HG03378 (cell line): Measurements from ENCODE around the gene ESPL1.

Experiments
- ATAC-seq: cut with Tn5 transposase; IDR thresholded peaks from one replicate; pipeline ENCODE4 v1.9.1; 2021; ENCODE audit warnings: mild to moderate bottlenecking, moderate library complexity; ENCODE audit not compliant: unreplicated experiment

Gene ESPL1

DNA sequence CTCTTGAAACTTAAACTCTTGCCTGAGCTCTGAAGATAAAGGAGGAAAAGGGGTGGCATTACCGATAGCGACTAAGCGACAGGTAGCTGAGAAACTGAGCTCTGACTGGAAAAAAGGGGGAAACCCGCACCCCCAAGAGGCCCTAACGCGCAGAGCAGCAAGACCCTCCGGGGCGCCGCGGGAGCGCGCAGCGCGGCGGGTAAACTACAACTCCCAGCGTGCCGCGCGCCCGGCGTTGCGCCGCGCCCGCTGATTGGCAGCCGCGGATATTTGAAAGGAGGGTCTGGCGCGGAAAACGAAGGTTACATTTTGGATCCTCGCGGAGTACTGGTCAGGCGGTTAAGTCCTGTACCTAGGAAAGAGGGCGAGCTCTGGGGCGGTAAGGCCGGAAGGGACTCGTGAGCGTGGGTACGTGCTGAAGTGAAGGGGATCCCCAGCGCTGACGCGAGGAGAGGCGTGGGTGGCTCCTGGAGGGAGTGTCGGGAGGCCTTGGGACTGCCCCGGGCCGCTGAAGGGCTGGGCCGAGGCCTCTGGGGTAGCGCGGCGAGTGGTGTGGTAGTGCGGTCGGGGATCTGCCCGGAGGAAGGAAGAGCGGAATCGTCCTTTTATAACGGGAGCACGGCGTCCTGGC lies at the start of gene ESPL1:
Gene ESPL1 (plus strand): TSS at position 301 of the 631 bp plus-strand sequence. CDS start 468 bp downstream, outside the sequence.
- ATAC-seq: peak; percentile 77

DNA sequence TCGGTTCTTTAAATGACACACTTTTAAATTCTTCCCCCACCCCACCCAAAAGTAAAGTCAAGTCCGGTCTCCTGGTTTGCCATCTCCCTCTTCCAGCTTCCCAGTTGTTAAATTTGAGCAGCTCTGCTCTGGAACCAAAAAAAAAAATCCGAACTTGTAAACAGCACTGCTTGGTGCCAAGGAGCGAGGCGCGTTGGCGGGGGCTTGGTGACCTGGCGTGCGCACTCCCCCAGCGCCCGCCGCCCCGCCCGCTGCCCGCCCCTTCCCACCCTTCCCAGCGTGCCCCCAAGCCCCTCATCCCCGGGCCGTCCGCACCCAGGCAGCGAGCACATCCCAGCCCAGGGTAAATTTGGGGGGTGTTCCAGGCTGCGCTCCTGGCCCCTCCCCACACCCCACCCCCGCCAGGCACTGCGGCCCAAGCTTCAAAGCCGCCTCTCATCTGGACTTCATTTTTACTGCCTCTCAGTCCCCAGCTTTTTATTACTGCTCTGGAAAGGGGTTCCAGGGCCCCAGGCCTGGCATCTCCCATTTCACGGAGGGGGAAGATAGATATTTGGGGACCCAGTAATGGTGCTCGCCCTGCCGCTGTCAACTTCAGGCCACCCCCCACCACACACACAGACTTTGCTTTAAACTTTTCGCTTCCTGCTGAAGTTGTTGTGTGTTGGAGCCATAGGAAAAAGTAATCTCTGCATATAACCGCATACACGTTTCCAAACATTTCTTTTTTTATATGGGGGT lies 49.4 kb upstream of the ESPL1 start:
- ATAC-seq: no peak

DNA sequence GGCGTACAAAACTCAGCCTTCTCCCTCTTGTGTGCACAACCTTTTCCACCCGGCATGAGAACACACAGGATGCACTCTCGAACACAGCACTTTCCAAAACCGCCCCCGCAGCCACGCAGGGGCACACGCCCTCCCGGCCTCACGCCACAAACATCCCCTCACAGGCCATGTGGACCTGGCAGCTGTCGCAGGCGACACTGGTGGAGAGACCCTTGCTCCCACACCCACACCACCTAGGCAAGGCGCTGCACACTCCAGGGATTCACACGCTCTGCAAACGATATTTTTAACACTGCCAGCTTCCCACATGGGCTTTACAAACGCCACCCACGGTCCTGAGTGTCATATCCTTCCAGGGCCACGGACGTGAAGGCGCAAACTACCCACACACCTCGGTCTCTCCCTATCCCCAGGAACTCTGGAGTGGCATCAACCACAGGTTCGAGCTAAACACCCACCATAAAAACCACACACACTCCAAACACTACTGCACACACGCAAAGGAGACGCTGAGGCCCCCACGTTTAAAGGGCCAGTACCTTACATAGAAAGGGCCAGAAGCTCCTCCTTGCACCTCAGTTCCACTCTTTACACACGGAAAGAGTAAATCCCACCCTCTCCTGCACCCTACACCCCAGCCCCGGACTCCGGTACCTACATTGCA lies 48.7 kb upstream of the ESPL1 start:
- ATAC-seq: no peak

DNA sequence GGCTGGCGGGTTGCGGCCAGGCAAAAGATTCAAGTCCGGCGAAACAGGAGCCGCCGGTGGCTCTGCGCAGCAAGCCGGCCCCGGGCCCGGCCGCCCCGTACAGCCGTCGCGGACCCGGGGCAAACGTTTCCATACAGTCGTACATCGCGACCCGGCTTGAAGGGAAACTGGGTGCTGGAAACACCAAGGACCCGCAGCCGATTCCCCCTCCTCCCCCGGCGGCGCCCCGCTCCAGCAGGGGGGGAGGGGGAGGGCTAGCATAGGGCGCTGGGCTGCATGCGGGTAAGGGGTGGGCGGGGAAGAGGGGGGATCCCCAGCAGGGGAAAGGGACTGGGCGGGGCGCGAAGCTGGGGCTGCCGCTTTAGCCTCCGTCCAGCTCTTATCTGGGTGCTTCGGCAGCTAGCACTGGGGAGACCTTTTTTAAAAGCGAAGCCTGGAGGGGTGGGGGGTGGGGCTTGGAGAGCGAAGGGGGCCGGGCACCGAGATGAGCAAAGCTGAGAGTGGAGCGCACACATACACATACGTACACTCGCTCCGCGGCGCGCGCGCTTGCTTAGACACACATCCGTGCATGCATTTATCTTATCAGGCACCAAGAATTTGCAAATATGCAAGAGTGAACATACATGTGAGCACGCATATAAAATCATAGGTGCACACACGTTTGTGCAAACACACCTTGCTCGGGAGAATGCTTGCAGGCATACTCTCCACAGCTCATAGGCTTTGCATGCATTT lies 48.0 kb upstream of the ESPL1 start:
- peak; percentile 37 for ATAC-seq

DNA sequence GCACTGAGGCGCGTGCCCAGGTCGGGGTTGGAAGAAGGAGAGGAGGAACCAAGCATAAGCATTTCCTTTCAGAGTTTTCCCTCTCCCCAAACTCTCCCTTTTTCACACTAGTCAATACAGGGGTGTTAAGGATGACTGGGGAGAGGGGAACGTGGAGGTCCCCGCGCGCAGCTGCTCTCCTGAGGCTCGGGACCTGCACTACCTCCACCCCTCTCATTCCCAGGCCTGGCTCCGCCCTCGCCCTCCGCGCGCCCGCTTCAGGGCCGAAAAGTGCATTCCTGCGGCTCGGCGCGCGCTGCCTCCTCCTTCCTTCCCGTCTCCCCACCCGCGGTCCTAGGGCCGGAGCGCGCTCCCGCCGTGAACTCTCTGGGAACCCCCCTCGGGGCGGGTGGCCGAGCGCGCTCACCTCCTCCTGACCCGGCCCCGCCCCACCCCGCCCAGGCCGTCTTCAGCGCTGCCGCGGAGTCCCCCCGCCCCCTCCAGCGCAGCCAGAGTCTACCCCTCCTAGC lies 47.4 kb upstream of the ESPL1 start:
- ATAC-seq: peak; percentile 39

DNA sequence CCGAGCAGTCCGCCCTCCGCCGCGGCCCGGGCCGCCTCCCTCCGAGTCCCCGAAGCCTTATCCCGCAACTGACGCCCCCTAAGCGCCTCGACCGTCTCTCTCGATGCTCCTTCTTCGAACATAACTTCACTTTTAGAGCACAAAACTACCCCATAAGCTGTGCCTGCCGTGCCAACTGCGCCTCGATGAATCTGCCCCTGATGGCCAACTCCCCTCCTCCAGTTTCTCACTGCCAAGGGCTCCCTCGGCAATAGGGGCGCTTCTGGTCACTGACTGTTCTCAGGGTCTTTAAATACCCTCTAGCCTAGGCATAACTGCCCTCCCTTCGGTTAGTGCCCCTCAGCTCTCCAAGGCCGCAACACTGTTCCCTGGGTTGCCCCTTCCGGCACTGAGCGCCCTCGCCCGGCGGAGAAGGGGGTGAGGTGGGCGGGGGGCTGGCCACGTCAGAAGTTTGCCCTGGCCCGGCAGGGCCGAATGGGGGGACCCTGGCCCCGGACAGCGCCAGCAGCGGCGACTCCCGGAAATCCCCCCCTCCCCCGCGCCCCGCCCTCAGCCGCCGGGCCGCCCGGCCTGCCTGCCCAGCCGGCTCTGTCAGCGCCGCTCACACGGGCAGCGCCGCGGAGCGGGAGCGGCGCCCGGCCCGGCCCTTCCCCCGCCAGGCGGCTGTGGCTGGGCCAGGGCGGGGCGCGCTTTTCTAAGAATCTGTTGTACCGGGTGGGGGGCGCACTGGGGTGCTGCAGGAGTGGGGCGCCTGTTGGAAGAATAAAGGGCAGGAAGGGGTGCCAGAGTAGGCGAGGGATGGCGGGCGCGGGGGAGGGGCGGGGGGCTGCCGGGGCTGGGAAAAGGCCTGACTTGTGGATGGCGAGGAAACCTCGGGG lies 46.7 kb upstream of the ESPL1 start:
- peak; percentile 23 for ATAC-seq

DNA sequence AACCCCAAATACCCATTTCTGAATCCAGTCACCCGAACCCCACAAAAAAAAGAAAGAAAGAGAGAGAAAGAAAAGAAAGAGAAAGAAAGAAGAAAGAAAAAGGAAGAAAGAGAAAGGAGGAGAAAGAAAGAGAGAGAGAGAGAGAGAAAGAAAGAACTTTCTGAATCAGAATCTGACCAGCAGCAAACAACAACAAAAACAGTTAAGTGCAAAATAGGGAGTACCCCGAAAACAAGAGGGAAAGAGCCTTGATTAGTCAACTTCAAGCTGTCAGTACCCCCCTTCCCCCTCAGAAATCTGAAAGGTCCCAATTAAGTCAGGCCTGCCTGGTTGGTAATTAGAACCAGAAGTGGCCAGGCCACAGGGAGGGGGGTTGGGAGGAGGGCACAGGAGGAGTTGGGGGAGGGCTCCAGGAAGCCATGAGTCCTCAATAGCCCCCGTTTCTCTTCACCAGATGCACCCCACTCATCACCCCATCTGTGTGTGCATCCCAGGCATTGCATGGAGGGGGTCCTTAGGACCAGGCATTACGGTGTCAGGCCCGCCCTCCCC lies 45.9 kb upstream of the ESPL1 start:
- no peak for ATAC-seq

DNA sequence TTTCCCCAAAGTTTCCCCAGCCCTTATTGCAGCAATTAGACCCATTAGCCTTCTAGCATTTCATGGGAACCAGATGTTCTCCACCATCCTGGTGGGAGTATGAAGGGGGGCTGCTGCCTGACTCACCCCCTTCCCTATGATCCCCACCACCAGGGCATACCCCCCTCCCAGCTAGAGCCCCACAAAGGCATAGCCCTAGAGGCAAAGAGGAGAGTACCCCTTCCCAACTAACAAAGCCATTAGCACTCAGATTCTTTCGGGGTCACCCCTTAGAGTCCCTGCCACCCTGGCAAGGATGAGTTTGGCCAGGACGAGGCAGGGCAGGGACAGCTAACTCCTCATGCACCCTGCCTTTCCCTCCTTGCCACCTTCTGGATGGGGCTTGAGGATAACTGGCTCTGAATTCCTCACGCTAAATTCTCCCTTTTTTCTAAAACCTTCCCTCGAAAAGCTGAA lies 45.3 kb upstream of the ESPL1 start:
- ATAC-seq: no peak

DNA sequence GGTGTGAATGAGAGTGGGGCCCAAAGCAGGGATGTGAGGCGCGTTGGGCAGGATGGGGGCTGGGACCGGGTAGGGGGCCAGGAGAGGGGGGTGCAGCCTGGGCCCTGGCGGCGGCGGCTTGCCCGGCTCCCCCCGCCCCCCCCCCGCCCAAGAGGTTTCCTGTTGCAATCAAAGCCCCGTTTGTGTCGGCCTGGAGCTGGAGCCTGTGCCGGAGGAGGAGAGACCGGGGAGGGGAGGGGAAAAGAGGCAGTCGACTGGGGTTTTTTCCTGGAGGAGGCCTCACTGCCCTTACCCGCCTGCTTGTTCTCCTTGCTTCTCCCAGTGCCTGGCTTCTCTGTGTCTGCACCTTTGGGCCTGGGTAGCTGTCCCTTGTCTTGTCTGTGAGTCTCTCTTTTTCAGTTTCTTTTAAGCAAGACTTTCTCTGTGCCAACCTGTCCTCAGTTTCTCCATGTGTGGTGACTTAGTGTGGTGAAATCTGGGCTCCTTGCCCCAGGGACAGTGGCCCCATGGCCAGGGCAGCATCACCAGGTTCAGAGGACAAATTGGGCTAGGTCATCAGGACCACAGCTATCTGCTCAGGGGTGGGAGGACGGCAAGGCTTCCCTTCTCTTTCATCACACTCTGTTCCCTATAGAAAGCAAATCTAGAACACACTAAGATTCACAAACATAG lies 44.6 kb upstream of the ESPL1 start:
- ATAC-seq: no peak

DNA sequence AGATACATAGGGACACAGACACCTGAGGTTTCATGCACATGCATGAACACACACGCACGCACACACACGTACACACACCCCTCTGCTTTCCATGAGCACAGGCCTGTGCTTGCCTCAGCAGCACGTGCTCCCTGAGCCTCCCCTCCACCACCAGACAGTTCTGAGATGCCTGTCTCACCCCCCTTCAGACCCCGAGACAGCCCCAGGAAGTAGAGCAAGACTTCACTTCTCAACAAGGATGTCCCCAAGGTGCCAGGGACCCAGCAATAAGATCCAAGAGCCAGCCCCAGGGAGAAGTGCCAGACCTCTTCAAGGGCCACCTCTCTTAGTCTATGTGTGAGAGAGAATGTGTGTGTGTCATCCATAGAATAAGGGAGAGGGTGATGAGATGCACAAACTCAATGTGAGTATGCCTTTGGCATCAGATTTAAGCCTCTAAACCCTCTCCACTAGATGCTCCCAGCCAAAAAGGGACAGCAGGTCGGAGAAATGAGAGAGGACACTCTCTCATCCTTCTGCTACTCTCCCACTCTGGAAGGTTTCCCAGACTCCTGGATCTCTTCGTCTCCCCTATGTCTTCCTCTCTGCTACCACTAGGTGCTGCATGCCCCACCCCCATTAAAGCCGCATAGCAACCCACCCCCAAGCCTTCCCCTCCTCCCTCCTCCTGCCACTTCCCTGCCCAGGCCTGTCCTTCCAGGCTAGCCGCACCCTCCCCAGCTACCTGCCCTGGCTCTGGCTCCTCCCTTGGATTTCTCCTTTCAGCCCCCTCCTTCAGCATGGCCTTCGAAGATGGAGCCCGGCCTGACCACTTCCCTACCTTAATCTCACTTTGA lies 43.8 kb upstream of the ESPL1 start:
- no peak for ATAC-seq

DNA sequence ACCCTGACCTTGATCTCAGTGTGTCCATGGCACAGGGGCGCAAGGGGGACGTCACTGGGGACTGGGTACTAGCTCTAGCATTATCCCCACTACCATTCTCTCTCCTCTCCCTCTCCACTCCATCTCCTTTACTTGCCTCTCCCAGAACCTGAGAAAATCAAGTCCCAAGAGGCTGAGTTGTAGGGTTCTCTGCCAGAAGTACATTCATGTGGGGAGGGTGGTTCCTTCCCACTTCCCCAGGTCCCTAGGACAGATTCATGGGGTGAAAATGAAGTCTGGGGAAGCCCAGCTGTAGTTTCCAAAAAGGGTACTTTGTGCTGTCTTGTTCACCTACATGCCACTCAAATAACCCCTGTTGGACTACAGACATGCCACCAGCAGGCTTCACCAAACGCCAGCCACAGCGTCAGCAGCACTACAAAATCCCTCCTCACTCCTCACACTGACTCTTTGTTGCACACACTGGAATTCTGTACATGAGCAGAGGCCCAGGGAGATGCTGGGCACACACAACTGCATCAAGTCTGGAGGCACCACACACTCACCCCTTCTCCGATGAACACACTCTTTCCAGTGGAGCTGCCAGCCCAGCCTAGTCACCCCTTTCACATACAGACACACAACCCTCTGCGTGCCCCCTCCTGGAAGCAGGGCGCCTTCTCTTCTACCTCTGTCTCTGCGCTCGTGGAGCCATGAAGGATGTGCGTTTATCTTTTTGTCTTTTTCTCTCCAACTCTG lies 43.0 kb upstream of the ESPL1 start:
- no peak for ATAC-seq

DNA sequence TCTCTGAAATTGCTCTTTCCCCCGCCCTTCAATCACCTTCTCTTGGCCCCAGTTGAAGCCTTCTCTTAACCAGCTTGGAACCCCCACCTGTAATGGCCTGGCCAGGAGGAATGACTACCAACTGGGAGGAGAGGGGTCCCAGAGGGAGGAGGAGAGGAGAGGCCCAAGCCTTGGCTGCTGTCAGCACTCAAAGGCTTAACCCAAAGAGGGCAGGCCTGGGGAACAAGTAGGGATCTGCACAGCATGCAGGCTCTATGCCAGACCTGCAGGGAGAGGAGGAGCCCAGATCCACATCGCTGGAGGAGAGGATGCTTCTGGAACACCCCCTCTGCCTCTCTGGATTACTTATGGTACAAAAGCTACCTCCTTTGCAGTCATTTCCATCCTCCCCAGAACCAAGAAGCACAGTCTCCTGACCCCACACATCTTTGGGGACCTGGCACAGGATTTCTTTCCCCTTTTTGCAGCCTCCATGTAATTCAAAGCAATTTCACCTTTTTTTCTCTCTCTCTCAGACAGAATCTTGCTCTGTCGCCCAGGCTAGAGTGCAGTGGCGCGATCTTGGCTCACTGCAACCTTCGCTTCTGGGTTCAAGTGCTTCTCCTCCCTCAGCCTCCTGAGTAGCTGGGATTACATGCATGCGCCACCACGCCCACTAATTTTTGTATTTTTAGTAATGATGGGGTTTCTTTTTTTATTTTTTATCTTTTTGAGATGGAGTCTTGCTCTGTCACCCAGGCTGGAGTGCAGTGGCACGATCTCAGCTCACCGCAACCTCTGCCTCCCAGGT lies 42.3 kb upstream of the ESPL1 start:
- no peak for ATAC-seq

DNA sequence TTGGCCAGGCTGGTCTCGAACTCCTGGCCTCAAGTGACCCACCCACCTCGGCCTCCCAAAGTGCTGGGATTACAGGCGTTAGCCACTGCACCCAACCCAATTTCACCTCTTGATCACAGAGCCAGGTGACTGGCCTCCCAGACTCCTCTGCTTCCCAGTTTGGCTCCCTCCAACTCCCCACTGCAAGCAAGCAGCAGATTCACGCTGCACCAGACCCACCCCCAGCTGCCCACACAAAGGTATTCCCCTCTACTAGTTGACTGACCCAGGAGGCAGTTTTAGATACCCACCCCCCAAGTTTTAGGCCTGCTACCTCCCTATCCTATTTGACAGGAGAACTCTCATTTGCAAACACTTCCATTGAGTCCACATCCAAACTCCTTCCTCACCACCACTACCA lies 41.3 kb upstream of the ESPL1 start:
- ATAC-seq: no peak

DNA sequence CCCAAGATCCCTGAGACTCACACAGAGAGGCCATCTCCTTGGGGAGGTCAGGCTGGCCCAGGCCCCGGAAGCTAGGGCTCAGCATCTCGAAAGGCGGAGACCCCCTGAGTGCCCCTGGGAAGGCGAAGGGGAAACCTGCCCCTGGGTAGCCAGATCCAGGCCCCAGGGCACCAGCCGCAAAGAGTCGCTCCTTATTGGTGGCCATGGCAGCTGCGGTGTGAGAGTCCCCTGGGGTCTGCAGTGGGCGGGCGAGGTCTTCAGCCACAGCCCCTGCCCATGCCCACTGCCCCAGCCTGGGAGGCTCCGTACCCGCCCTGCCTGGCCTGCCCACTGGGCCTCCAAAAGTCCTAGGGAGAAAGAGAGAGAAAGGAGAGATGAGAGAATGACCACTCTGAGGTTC lies 40.8 kb upstream of the ESPL1 start:
- ATAC-seq: no peak

DNA sequence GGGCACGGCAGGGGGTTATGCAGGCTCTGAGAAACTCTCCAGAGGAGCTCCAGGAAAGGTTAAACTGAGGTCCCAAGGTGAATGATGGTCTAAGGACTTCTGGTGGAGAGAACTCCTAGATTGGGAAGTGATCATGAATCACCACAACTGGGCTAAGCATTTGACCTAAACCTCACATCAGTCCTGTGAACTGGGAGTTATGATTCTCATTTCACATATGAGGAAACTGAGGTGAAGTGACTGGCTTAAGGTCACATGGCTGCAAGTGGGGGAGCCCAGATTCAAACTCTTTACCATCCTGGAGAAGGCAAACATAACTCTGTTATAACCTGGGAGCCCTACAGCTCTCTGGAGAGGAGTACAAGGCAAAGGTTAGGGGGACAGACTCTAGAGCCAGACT lies 40.3 kb upstream of the ESPL1 start:
- no peak for ATAC-seq

DNA sequence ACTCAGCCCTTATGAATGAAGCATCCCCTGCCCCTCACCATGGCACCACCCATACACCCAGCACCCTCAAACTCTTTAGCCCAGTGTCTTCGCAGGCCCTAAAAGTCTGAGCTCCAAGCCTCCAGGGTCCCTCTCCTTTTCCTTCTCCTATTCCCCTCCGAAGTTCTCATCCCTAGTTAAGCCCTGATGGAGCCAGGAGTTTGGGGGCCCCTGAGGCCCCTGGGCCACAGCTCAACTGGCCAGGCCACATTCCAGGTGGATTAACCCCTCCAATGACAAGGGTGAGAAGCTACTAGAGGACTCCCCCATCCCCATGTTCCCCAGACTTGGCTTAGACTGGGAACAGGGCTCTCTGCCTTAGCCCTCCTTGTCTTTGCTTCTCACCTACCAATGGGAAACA lies 38.6 kb upstream of the ESPL1 start:
- ATAC-seq: no peak
